Measurements from ENCODE around the gene C4orf17.
"Not testable (repeated sequence)": the region's sequence is repeated elsewhere in the genome, so short reads cannot be mapped to it uniquely, and the experiment has no call there.

C4orf17 gene

DNA sequence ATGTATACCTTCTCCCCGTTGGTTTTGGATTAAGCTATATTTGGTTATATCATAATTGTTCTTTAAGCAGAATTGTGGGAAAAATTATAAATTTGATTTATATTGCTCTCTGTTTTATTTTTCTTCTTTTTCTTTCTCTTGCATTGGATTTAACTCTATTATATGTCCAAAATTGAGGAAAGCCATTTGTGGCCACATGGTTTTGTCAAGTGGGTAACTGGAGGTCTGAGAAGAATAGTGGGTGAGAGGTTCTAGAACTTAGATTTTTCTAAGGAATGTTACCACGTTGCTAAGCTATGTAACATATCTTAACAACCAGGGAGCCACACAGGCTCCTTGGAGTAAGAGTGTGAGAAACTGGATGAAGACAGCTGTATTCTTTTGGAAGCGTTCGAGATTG lies at the start of gene C4orf17:
TSS of gene C4orf17 (plus strand) at position 301 of the 400 bp plus-strand sequence. CDS start 2,061 bp downstream, outside the sequence.
- DNase-seq: no peak

DNA sequence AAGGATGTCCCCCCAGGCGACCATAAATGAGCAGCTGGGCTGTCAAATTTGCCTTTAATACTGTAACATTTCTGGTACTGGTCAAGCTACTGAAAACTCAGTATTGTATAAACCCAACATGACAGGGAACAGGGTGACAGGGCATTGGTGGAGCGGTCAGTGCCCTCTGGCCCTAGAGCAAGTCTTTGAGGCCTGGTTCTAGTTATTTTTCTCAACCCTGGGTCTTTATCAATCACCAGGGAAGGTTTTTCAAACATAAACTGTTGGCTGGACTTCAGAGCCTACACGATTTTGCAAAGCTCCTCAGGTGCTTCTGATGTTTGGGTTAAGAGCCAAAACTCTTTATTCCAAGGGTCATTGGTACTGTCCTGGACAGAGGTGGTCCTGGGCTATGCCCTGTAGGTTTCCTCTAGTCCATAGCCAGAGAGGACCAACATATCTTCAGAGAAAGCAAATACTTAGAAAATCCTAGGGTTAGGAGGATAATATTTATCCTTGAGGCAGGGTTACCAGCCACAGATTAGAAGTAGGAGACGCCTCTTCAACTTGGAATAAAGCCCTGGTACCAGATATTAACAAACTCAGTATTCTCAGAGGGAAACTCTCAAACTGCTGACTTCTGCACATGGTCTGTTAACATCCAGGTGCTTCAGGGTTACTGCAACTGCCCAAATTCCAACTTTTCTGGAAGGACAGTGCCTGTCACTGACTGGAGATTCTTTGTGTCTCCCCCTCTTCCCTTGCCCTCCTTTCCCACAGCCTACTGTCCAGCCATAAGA lies 49.0 kb upstream of the C4orf17 start:
- DNase-seq: no peak

DNA sequence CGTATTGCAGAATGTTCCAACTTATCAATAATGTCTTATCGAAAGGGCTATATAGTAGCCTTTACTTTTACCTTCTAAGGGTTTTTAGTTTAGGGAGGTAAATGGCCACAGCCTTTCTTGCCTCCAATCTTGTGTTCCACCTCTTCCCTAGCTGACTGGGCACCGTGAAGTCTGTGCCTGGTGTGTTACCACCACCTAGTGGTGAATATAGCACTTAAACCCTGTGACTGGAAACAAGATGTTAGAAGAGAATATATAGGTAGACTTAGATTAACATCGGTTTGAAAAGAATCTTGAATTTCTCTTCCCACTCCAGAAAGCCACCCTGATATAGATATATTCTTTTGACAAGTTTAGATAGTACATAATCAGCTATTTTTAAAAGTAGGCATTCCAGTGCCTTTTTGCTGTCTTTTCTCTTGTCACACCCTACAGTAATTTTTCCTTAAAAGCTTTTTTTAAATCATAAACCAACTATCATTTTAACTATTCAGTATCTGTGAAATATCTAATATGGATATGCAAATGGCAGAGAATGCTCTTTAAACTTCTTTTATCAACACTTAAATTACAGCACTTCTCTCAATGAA lies 47.9 kb upstream of the C4orf17 start:
- peak; percentile 48 for DNase-seq

DNA sequence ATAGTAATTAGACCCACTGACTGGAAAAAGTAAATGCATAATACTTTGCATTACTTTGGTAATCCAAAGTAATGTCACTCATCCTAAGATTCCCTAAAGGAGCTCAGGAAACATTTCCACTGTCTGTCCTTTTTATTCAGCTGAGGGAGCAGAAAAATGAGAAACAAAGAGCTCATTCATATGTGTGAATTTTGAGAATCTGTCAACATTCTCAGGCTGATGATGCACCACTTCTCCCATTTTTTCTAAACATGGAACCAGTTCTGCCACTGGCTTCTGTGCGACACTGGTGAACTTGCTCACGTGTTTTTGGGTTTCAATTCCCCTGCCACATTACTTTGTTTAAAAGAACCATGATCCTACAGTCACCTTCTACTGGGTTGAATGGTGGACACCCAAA lies 47.3 kb upstream of the C4orf17 start:
- no peak for DNase-seq

DNA sequence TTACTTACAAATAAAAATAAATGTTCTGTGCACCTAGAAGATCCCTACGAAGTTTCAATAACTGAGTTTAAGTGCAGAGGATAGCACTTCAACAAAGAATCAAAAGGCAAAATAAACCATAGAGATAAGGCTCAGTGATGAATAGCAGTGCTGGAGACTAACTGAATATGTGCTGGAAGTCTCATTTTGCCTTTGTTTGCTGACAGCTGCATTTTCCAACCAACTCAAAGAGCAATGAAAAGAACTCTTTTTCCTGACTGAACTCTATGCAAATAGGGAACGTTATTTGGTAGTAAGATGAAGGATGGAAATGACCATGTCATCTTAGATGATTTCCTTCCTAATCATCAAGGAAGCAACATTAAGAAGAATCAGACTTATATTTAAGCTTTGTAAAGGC lies 42.9 kb upstream of the C4orf17 start:
- no peak for DNase-seq

DNA sequence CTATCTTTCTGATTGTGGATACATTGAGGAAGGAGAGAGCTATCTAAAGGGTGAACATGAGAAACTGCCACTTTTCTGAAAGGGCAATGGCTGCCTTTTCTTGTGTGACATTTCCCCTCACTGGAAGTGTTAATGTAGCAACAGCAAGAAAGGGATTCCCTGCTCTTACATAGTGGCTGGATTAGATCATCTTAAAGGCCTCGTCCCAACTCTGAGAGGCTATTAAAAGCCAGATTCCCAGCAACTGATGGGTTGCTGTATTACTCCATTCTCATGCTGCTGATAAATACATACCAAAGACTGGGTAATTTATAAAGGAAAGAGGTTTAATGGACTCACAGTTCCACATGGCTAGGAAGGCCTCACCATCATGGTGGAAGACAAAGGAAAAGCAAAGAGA lies 41.9 kb upstream of the C4orf17 start:
- DNase-seq: no peak

DNA sequence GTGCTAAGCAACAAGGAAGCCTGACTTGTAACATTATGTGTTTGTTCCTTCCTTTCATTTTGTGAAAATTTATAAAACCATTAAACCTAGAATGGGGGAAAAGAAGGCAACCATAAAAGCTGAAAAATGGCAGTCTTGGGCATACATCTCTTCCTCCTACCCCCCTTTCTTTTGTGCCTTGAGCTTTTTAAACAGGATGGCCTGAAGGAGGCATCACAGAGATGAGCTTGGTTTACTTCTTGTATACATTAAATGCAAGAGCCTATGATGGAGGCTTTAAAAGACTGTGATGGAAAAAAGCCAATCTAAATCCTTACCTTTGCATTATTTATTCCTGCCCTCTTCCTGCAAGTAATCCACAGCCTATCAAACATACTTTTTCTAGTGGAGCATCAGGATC lies 39.5 kb upstream of the C4orf17 start:
- no peak for DNase-seq

DNA sequence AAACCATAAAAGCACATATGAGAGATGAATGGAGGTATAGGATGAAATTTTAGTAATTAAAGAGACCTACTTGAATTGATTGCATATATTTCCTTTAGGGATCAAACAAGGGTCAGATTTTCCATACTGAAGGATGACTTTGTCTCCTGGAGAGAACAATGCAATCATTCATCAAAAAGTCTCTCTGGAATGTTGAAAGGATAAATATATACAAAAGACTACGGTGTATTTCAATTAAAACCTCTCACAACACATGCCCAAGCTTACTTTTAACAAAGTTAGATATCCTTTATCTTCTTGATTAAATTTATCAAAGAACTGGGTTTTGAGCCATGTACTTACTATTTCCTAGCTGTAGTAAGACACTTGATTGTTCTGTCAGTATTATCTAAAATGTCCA lies 38.9 kb upstream of the C4orf17 start:
- DNase-seq: no peak

DNA sequence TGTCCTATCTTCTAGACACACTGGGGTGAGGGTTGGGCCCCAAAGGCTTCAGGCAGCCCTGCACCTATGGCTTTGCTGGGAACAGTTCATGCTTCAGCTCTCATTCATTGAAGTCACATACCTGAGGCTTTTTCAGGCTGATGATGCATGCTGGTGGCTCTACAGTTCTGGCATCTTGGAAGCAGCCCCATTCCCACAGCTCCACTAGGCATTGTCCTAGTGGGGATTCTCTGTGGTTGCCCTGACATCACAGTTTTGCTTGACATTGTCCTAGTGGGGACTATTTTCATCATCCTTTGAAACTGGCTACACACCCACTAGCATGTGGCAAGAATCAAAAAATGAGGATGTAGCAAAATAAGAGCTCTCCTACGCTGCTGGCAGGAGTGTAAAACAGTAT lies 37.7 kb upstream of the C4orf17 start:
- no peak for DNase-seq

DNA sequence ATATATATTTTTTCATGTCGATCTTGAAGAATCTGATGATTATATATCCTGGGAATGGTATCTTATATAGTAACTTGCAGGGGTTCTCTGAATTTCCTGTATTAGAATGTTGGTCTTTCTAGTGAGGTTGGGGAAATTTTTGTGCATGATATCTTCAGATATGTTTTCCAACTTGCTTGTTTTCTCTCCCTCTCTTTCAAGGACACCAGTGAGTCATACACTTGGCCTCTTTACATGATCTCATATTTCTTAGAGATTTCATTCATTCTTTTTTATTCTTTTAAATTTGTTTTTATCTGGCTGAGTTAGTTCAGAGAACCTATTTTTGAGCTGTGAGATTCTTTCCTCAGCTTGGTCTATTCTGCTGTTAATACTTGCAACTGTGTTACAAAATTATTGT lies 27.2 kb upstream of the C4orf17 start:
- no peak for DNase-seq

DNA sequence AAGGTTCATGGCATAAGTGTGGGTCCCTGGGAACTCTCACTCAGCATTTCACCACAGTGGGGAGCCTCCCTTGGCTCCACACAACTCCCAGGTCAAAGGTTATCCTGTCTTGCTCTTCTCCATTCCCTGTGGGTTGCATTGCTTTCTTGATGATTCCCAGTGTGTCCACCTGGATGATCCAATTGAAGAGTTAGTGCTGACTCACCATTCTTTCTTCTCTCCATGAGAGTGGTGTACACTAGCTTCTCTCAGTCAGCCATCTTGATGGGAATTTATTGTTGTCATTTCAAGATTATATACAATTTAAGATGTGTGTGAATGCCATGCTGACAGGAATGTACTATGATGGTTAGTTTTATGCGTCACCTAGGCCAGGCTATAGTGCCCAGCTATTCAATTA lies 25.6 kb upstream of the C4orf17 start:
- no peak for DNase-seq

DNA sequence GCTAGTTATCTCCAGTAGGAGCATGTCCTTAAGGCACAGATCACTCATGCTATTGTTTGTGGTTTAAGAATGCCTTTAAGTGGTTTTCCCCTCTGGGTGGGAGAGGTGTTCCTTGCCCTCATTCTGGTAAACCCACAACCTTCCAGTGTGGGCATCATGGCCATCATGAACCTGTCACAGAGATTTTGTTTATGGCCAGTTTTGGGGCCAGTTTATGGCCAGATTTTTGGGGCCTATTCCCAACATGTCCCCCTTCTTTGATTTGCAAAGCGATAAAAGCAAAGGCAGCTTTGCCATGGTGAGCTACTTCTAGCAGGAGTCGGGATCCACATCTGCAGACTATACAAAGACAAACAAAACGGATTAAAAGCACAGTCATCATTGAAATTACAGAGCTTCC lies 24.2 kb upstream of the C4orf17 start:
- DNase-seq: not testable (repeated sequence)

DNA sequence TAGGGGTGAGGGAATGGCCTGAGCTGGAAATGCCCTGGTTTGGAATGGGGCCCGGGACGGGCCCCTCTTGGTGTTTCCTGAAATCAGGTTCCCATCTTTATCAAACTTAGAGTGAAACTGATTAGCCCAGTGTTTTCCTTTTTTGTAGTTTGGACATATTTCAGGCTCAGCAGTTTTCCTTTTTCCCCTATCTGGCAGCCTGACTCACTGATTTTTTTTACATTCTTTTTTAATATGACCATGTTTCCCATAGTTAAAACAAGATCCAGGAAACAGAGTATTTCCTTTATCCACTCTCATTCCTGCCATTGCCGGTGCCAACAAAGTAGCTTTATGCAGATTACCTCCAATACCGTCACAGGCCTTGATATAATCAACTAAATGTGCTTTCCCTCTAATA lies 20.5 kb upstream of the C4orf17 start:
- no peak for DNase-seq

DNA sequence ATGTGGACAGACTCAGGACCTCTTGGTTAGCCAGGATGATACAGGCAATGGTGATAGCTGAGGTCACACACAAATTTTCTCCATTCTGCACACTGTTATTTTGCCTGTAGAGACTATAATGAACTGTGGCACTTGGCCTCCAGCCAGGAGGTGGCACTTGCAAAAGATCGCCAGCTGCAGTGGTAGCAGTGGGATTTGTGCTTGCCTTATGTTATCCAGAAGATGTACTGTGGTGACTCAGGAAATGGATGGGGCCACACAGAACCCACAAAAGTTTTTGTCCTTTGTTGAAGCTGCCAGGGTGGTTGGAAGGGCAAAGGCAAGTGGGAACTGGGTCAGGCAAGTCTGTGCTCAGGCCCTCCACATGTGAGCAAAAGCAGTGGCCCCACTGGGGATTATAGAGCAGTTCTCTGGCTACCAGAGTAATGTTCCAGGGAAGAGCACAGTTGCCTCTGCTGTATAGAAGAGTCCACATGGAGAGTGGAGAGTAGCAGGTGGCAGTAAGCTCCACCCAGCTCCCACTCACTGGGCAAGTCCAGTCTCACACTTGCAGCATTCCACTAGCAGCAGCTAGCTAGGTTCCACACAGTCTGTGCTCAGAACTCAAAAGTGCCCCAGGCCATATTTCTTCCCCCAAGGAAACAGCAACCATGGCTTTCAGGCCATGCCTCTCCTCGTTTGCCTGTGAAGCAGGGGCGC lies 5.9 kb upstream of the C4orf17 start:
- peak; percentile 45 for DNase-seq

DNA sequence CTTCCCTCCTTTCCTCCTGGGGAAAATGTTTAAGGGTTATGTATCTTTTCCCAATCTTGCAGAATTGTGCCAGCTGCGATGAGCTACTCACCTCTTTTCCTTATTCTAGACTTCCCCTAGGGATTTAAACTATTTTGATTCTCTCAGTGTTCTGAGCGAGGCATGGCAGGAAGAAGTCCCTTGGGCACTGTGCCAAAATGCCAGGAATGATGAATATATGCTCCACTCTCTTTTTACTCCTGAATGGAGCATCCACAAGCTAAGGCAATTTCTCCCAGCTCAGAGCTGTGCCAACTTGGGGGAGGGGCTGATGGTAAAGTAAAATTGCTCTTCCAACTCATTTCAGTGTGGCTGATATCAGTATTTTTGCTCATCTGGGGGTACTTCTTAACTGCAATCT lies 4.0 kb upstream of the C4orf17 start:
- DNase-seq: no peak

DNA sequence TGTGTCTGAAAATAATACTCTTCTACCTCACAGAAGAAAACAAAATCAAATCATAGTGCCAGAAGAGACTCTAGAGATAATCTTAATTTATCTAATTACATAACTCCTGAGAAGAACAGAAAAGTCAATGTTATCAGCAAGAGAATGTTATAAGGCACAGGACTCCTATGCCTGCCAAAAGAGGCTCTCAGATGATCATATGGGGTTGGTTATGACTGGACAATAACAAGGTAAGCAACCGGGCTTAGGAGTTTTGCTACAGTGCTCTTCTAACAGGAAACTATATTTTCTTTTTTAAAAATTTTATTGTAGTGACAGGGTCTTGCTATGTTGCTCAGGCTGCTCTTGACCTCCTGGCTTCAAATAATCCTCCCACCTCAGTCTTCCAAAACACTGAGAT lies 3.5 kb upstream of the C4orf17 start:
- DNase-seq: no peak

DNA sequence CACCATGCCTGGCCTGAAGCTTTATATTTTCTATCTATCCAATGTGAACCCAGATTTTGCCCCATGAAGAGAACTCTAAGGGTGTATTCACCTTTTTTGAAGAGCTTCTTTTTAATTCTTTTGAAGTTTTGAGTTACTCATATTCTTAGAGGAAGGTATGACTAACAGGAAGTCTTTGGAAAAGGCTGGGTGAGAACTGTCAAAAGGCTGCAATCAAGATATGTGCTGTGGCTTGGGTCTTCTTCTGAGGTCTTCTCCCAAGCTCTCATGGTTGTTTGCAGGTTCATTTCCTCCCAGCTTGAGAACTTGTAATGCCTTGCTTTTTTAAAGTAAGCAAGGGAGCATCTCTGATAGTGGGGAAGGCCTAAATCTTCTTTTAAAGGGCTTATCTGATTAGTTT lies 3.1 kb upstream of the C4orf17 start:
- no peak for DNase-seq

DNA sequence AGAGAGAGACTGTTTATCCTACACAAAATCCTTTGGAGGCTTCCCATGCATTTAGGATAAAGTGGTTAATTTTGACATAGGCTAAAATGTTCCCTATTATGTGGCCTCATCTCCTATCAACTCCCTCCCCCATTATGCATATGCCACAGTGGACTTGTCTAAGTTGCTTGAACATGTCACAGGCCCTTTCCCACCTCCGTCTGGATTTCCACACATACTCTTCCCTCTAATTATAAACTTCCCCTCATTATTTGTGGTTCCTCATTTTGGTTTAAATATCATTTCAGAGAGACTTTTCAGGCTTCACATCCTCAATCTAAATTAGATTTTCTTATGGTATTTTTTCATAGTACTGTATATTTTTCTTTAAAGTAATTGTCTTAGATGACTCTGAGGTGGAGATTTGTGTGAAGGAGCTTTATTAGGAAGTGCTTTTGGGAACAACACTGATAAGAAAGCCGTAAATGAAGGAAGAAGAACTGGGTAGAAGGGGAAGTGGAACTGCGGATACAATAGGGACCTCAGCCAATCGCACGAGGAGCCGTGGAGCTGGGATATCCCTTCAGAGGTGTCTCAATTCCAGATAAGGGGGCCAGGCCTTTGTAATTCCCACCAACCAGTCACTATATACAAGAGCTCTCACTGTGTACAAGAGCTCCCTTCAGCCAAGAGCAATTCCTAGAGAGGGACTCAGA lies 7.9 kb downstream of the C4orf17 start:
- DNase-seq: no peak

DNA sequence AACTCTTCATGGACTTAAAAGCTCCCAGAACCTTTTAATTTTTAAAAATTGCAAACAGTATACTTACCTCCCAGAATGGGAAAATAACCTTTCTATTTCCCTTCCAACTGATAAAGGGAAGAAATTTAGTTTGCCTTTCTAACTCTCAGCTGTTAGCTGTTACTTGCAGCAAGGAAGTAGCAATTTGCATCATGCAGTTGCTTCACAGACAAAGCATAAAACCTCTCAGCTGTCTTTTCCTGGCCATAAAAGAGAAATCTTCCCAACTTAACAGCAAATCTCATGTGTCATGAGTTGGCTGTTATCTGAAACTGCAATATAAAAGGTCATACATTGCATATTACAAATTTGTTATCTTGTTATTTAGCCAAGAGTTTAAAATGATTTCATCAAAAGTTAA lies 18.4 kb downstream of the C4orf17 start:
- DNase-seq: no peak

DNA sequence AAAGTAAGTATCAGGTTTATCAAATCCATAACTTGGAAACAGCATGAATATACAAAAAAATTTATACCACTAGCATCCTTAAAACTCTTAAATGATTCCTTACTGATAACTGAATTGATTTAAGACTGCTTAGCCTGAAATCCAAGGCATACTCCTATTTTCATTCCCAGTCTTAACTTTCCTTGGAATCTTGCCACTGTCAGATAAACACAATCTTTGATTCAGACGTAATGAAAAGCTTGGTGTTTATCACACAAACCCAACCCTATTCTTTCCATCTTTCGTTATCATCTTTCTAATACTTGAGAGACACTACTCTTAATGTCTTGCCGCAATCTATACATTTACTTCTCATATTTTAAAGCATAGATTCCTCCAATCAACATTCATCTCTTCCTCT lies 19.1 kb downstream of the C4orf17 start:
- DNase-seq: no peak

DNA sequence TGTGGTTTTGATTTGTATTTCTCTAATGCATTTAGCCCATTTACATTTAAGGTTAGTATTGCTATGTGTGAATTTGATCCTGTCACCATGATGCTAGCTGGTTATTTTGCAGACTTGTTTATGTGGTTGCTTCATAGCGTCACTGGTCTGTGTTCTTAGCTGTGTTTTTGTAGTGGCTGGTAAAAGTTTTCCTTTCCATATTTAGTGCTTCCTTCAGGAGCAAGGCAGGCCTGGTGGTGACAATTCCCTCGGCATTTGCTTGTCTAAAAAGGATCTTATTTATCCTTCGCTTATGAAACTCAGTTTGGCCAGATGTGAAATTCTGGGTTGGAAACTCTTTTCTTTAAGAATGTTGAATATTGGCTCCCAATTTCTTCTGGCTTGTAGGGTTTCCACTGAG lies 23.9 kb downstream of the C4orf17 start:
- DNase-seq: not testable (repeated sequence)

DNA sequence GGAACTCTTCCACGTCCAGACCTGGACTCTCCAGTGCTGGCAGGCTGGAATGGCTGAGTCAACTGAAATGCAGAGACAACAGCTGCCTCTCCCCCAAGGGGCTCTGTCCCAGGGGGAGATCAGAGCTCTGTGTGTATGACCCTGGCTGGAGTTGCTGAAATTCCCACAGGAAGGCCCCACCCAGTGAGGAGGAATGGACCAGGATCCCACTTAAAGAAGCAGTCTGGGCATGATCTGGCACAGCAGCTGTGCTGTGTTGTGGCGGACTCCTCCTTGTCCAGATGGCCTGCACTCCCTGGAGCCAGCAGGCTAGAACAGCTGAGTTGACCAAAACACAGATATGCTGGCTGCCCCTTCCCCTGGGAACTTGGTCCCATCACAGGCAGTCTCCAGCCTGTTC lies 25.4 kb downstream of the C4orf17 start:
- DNase-seq: no peak

DNA sequence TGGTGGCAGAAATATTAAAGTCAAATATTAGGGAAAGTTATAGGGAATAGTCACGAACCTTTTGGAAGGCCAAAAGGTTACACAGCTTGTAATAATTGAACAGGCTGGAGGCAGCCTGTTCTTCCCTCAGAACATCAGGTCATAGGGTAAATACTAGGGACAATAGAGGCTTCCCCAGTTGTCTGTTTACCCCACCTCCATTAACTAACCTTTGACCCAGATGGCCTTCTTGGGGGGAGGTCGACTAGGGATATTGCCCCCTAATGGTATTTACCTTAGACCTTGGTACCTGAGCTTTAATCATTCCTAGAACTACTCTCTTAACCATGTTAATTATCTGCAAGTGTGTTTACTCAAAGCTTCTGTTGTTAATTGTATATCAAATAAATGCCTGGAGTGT lies 26.0 kb downstream of the C4orf17 start:
- no peak for DNase-seq

DNA sequence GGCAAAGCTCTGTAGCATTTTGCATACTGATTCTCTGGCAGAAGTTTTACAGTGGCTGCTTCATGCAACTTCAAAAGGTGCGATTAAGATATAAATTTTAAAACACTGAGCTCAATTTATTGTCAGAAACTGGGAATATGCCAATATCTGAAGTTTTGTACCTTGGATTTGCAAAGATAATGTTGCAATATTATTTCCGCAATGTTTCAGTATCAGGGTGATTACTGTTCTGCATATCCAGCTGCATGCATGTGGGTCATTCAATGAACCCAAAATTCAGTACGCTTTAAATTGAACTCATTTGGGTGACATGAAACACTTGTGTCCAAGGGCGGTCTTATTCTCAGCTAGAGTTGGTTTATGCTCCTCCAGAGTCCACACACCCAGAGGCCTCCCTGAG lies 26.9 kb downstream of the C4orf17 start:
- no peak for DNase-seq
